GM19468 (cell line): ENCODE results near the gene ARHGAP26.
A peak's percentile ranks its signal among the peaks of the same experiment; 100 is the strongest.

Source experiments
- ATAC-seq: cut with Tn5 transposase; IDR thresholded peaks from one replicate; pipeline ENCODE4 v1.9.1; 2021; ENCODE audit warnings: mild to moderate bottlenecking, moderate library complexity, moderate number of reproducible peaks; ENCODE audit not compliant: unreplicated experiment; ENCODE audit errors: extremely low read depth

ARHGAP26 gene

DNA sequence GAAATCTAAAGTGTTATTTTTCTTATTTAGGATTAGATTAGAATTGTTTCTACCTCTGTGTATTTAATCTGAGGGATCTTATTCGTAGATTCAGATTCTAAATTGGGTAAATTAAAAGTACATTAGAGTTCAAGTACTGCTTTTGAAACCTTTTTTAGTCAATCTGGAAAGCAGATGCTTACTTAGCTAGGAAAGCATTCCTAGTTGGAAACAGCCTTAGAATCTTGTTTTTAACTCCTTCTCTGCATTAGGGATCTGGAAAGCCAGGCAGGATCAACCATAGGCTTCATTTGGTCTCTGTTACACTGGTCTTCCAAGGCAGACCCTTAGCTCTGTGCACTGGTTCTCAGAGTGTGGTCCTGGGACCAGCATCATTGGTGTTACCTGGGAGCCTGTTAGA is 385.9 kb downstream of the ARHGAP26 start:
- ATAC-seq = no peak

- ATAC-seq = no peak
These were observed 386.4 kb downstream of the ARHGAP26 start for GRCh38 chr5:143156572-143156971.

DNA sequence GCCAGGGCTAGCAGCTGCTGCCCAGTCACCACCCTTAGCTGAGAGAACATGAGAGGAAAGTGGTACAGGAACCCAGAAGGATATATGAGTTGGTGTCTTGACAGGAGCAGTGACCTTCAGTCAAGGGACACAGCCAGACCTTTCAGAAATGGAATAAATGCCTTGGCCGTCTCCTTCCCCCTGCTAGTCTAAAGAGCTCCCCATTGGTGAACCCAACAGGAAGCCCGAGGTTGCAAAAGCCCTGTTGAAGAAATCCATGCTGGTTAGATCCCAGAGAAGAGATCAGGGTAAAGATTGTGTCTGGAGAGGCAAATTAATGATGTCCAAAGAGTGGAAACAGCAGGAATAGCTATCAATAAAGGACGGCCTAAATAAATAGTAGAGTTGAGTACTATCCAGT is 388.9 kb downstream of the ARHGAP26 start:
- ATAC-seq = no peak

GRCh38 chr5:143161885-143162540 is 391.8 kb downstream of the ARHGAP26 start:
- no peak for ATAC-seq

DNA sequence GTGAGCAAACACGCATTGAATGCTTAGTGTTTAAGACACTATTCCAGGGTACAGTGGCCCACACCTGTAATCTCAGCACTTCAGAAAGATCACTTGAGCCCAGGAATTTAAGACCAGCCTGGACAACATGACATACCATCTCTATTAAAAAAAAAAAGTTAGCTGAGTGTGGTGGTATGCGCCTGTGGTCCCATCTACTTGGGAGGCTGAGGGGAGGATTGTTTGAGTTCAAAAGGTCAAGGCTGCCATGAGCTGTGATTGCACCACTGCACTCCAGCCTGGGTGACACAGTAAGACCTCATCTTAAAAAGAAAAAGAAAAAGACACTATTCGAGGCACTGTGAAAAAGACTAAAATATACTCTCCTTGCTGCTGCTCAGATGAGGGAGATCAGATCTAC is 392.6 kb downstream of the ARHGAP26 start:
- ATAC-seq = no peak

DNA sequence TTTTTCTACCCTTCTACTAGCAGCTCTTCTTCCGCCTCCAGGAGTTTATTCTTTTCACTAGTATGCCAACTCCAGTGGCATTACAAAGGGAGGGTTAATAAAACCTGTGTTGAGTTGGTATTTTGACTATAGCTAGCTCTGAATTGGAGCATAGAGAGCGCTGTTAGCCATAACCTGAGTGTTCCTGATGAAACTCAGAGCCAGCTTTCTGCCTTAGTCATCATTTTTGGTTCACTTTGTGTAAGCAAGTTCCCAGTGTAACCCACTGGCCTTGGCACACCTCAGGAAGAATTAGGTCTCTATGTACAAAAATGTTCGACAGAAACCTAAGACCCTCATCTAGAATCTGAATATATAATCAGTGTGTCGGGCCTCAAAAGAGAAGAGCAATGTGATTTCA is 394.4 kb downstream of the ARHGAP26 start:
- no peak for ATAC-seq

- no peak for ATAC-seq
These were observed 395.1 kb downstream of the ARHGAP26 start for GRCh38 chr5:143165049-143165880.

GRCh38 chr5:143166090-143166489 is 395.9 kb downstream of the ARHGAP26 start:
- ATAC-seq = no peak

- ATAC-seq = peak; percentile 32
These were observed 396.7 kb downstream of the ARHGAP26 start for GRCh38 chr5:143166661-143167420.

- no peak for ATAC-seq
These were observed 398.1 kb downstream of the ARHGAP26 start for GRCh38 chr5:143168171-143168741.

DNA sequence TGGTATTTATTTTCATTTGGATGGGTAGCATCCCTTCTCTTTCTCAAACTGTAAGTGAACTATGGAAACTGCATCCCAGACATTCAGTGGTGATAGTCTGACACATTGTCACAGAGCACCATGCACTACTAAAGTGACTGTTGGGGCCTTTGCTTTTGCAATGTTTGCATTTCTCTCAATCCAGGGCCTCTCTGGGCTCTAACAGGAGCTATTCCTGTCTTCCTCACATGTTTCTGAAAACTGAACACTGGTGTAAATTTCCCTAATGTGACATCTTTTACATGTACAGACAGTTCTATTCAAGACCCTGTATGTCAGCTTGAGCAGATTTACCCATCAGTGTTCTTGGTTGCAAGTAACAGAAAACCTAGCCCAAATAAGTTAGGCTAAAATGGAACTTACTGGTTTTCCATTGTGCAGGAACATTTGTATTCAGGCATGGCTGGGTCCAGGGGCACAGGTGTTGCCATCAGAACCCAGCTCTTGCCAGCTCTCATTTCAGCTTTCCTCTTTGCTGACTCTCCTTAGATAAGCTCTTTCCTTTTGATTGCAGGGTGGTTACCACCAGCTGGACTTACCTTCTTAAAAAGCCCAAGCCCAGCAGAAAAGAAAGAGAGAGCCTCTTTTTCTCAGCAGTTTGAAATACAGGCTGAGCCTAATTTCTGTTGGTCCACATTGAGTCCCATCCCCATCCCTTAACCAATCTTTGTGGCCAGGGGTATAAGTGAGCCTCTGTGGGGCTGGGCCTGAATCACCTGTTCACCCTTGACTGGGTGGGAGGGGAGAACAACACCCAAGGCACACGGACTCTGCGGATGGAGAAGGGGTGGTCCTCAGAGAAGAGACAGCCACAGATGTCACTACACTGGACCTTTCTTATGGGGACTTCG is 399.0 kb downstream of the ARHGAP26 start:
- ATAC-seq = no peak

DNA sequence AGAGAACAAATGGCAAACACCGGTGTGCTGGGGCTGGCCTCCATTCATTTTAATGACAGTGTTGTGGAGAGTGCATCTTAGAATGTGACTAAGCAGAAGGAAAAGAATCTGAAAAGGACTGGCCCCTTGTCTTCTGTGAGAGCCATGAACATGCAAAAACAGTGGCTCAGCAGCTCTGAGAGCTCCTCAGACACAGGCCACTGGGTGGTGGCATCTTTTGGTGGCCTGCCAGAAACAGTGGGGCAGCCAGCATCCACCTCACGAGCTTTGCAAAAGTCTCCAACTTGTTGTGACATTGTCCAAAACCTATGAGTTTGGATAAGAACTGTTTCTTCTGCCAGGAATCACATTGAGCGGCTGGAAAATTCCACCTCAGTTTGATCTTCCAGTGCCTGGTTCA is 399.9 kb downstream of the ARHGAP26 start:
- ATAC-seq = no peak

DNA sequence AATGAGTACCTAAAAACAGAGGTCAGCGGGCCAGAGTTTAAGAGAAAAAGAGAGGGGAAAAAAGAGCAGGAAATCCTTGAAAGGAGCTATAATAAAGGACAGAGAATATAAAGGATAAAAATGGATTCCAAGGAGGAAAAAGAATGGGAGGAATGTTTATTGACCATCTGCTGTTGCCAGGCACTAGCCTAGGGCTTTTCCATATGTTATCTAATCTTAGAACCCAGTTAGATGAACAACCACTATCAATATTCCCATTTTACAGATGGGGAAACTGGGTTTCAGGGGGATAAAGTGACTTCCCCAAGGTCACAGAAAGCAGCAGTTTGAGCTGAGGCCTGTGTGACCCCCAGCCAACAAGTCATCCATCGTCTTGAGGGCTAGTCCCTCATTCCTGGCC is 400.8 kb downstream of the ARHGAP26 start:
- no peak for ATAC-seq

GRCh38 chr5:143172739-143173138 is 402.6 kb downstream of the ARHGAP26 start:
- no peak for ATAC-seq

DNA sequence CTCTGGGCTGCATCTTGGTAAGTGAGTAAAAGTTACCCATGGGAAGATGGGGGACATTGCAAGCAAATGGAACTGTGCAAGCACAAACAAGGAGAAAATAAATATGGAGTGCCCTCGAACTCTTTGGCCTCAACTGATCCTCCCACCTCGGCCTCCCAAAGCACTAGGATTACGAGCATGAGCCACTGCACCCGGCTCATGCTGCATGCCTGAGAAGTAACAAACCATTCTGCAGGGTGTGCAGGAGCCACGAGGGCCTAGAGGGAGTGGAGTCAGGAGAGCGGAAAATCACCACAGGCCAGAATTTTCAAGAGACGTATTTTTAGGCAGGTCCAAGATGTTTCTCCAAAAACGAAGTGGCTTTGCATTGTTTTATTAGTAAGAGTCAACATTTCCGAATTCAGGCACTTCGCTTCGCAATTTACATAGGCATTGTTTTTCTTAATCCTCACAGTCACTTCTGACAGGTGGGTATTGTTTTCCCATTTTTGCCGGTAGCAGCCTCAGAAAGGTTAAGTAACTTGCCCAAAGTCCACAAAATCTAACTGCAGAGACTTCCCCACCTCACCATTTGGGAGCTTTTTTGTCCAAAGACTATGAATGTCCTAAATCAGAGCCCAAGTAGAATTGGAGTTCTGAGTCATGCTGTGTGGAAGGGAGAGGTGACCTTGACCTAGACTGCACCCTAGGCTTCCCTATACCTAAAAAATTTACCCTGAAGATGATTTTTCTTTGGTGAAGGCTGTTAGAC is 403.1 kb downstream of the ARHGAP26 start:
- no peak for ATAC-seq

GRCh38 chr5:143174714-143175398 is 404.7 kb downstream of the ARHGAP26 start:
- peak; percentile 88 for ATAC-seq

DNA sequence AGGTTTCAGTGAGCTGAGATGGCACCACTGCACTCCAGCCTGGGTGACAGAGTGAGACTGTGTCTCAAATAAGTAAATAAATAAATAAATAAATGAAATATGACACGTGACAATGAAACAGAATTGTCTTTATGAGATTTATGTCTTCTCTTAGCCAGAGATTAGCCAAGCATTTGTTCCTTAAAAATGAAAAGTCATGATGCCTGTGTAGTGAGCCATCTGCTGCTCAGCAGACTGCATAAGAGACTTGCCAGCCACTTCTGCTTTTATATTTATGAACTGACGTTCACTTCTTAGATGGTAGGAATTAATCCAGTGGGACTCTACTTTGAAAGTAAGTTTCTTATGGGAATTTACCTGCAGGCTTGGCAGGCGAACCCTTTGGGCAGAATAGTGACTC is 405.9 kb downstream of the ARHGAP26 start:
- ATAC-seq = no peak

DNA sequence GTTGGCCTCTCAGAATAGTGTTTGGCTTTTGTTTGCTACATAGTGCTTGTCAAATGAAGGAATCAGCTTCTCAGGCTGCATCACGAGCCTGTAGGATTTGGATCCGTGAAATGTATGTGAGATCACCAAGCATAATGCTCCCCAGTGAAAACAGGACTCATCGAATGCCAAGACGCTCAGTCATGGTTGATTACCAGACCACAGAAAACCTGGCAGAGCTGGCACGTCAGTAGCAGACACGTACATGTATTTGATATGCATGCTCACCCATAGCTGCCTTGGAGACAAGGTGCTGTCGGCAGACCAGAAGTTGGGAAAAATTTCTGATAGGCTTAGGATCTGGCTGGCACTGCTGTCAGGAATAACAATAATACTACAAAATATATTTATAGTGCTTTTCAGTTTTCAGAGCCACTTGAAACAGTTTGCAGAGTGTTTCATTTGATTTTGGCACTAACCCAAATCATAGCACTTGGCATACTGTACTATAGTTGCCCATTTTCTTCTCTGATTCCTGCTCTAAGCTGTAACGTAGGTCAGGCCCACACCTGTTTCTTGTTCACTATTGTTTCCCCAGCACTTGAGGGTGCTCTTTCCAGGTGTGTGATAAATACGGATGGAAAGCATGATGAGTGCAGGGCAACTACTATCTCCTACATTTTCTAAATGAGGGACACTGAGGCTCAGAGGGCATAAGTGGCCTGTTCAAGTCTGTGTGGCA is 407.2 kb downstream of the ARHGAP26 start:
- no peak for ATAC-seq
